Duodenal mucosa (tissue), 2 donors: ENCODE results near the gene CBY1.

Experiments used
- H3K27ac ChIP-seq: one replicate; pipeline ENCODE4 v1.7.0; 2013; ENCODE audit warnings: low read depth, low read length
- H3K27me3 ChIP-seq, 2 donors: one replicate each; pipeline ENCODE4 v1.7.0; 2013; ENCODE audit warnings: low read length in 2 of 2, control low read depth in 1 of 2; ENCODE audit not compliant: insufficient read depth in 2 of 2, control insufficient read depth in 1 of 2
- H3K36me3 ChIP-seq, 2 donors: one replicate each; pipeline ENCODE4 v1.7.0; 2013; ENCODE audit warnings: low read length in 2 of 2, control low read depth in 1 of 2; ENCODE audit not compliant: insufficient read depth in 2 of 2, control insufficient read depth in 1 of 2
- H3K4me1 ChIP-seq, 2 donors: one replicate each; pipeline ENCODE4 v1.7.0; 2013; ENCODE audit warnings: low read length in 2 of 2, control low read depth in 1 of 2; ENCODE audit not compliant: insufficient read depth in 2 of 2, control insufficient read depth in 1 of 2
- H3K4me3 ChIP-seq, 2 donors: one replicate each; pipeline ENCODE4 v1.7.0; 2013; ENCODE audit warnings: low read length in 2 of 2, low read depth in 1 of 2
- H3K9ac ChIP-seq, 2 donors: one replicate each; pipeline ENCODE4 v1.7.0; 2013; ENCODE audit warnings: low read length in 2 of 2, low read depth in 1 of 2
- H3K9me3 ChIP-seq, 2 donors: one replicate each; pipeline ENCODE4 v1.7.0; 2013; ENCODE audit warnings: low read length in 2 of 2, control low read depth in 1 of 2; ENCODE audit not compliant: control insufficient read depth in 1 of 2

The CBY1 gene

GRCh38 chr22:38699784-38700183, 43.3 kb downstream of the CBY1 start:
- peaks cover 48 to 49% of the 10 kb centered on the region in 2 donors for H3K4me1 ChIP-seq
- no peaks in the 10 kb centered on the region for H3K36me3 ChIP-seq
- H3K9ac ChIP-seq = peak overlapping the region; percentile 88 to 98
- peak overlapping the region; percentile 65 to 75 for H3K4me3 ChIP-seq
- H3K27ac ChIP-seq = peak overlapping the region; percentile 97
- H3K27me3 ChIP-seq = no peaks in the 10 kb centered on the region
- H3K9me3 ChIP-seq = no peaks in the 10 kb centered on the region

DNA sequence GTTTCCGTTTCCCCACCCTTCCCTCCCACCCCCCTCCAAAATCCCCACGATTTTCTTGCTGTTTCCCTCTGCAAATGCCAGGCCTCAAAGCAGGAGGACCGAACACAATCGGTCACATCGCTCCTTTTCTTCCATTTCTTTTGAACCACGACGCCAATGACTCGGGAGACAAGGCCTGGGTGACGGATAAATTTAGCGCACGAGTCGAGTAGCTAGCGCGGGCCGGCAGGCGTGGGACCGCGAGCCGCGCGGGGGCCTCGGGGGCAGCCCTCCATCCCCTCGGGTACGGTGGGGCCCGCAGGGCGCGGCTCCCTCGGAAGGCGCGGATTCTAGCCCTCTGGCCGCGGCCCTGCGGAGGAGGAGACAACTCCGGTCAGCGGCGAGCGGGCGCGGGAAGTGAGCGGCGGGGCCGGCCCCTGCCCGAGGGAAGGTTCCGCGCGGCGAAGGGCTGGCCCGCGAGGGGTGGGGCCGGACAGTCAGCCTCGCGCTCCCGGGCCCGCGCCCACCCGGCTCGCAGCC, 43.9 kb downstream of the CBY1 start:
- peak overlapping the region; percentile 88 to 98 for H3K9ac ChIP-seq
- no peaks in the 10 kb centered on the region for H3K27me3 ChIP-seq
- no peaks in the 10 kb centered on the region for H3K9me3 ChIP-seq
- peak overlapping the region; percentile 65 to 75 for H3K4me3 ChIP-seq
- peaks cover 50 to 52% of the 10 kb centered on the region in 2 donors for H3K4me1 ChIP-seq
- no peaks in the 10 kb centered on the region for H3K36me3 ChIP-seq
- peak overlapping the region; percentile 97 for H3K27ac ChIP-seq

DNA sequence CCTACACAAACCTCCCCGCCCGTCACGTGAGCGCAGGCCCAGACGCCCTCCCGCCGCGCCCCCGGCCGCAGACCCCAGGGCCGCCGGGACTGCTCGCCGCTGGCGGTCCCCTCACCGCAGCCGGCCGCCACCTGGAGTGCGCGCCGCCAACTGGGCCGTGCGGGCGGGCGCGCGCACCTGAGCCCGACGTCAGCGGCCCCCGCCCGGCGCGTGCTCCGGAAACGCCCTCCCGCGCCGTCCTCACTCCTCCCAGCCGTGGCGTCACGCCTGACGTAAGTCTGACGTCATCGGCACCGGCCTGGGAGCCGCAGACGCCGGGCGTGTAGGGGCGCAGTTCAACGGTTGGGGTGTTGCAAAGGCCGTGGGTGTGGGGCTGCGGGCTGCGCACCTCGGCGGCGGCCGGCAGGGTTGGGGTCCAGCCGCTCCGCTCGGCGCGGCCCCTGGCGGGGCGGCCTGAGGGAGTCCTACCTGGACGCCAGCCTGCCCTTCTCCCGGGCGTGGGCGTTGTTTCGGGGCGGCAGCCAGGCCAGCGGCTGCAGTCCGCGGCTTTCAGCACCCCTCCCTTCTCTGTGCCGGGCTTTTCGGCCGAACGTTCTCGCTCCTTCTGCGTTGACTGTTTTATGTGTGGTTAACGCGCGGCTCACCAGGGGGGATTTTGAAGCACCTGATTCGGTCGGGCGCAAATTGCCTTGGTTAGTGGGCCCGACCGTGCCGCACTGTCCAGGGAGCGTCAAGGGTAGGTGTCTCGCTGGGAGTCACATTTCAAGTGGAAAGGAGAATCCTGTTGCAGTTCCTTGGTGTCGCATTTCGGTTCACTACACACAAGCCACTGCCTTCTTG, 44.6 kb downstream of the CBY1 start, which contains the start of gene JOSD1:
Gene JOSD1, minus strand, starts transcription at position 155 of the 840 bp plus-strand sequence. CDS start 956 bp downstream, outside the sequence.
- peak within 1 kb of the TSS; percentile 97 for H3K27ac ChIP-seq

DNA sequence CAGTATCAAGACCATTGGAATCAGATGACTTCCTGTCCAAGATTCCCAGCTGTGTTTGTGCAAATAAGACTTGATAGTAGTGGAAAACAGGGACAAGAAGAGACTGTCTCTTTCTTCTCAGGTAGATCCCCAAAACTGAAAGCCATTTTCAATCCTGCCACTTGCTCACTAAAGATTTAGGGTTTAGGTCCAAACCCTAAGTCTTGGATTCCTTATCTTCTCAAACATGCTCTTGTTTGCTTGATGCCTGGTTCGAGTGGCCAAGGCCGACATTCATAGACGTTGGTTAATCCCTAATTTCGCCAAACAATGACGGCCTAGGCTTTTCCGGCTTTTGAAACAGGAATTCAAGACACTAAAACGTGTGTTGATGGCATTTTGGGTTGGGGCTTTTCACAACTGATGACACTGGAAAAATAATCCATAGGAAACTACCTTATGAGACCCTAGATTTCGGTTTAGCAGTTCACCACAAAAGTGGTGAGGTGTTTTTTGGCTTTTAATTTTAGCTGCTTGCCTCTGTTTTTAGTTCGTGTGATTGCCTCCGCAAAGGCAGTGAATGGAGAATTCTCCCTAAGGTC, 48.3 kb downstream of the CBY1 start:
- peak overlapping the region; percentile 12 to 71 for H3K9ac ChIP-seq
- peaks cover 0 to 6% of the 10 kb centered on the region in 2 donors for H3K36me3 ChIP-seq
- H3K27me3 ChIP-seq = no peaks in the 10 kb centered on the region
- H3K4me3 ChIP-seq = peak overlapping the region; percentile 48 to 57
- no peaks in the 10 kb centered on the region for H3K9me3 ChIP-seq
- peak overlapping the region; percentile 83 for H3K27ac ChIP-seq
- peaks cover 36 to 43% of the 10 kb centered on the region in 2 donors for H3K4me1 ChIP-seq

More for the DNA sequence above, 44.6 kb downstream of the CBY1 start, which contains the start of gene JOSD1:
- Histone ChIP-seq H3K9ac (peak within 1 kb of the TSS; percentile 97 to 98), H3K9me3 (no peaks in the 10 kb centered on the region), H3K4me3 (peak within 1 kb of the TSS; percentile 72 to 75), H3K27me3 (no peaks in the 10 kb centered on the region), H3K36me3 (no peaks in the 10 kb centered on the region), H3K4me1 (peaks cover 49 to 50% of the 10 kb centered on the region in 2 donors)

DNA sequence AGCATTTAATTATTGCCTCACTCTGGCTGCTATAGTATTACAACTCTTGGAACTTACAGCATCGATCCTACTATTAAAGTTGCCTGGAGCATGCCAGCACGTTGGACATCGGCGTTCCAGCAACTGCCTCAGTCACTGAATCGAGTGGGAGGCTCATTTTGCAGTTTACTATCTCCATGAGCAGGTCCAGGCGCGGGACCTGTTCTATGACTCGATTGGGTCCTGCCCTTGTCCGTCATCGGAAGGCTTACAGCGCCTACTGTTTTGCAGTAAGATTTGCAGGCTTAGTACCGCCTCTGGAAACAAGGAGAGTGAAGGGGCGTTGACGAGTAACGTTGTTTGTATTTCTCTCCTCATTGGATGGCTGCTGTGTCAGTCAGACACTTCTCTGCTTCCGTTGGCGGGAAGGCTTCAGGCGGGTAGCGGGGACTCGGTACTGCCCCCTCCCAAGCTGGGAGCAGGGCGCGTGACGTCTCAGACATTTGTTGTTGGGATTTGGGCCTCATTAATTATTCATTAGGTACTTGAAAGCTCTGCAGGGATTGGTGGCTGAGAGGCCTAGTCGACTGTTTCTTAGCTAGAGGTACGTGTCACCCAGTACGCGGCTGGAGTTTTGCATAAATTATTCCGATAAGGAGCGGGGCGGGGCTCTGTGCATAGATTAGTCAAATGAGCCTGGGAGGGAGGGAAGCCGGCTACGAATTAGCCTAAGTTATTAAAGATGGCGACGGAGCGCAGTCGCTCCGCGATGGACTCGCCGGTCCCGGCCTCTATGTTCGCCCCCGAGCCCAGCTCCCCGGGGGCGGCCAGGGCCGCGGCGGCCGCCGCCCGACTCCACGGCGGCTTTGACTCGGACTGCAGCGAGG, 49.0 kb downstream of the CBY1 start, which contains the start of gene GTPBP1:
Gene GTPBP1, plus strand, starts transcription at position 710 of the 866 bp plus-strand sequence. Its CDS starts 12 bp downstream, at position 722.
- Histone ChIP-seq H3K27me3 (no peaks in the 10 kb centered on the region), H3K4me3 (peak within 1 kb of the TSS; percentile 89 to 90), H3K9ac (peak within 1 kb of the TSS; percentile 78 to 99), H3K4me1 (peaks cover 39 to 42% of the 10 kb centered on the region in 2 donors), H3K9me3 (no peaks in the 10 kb centered on the region), H3K27ac (peak within 1 kb of the TSS; percentile 95), H3K36me3 (peaks cover 0 to 11% of the 10 kb centered on the region in 2 donors)

GRCh38 chr22:38706101-38706900, 49.9 kb downstream of the CBY1 start:
- H3K4me1 ChIP-seq = peaks cover 39 to 41% of the 10 kb centered on the region in 2 donors
- H3K4me3 ChIP-seq = peak overlapping the region; percentile 89 to 90
- H3K9me3 ChIP-seq = no peaks in the 10 kb centered on the region
- H3K9ac ChIP-seq = peak overlapping the region; percentile 78 to 99
- H3K27ac ChIP-seq = peak overlapping the region; percentile 95
- H3K36me3 ChIP-seq = peaks cover 0 to 15% of the 10 kb centered on the region in 2 donors
- no peaks in the 10 kb centered on the region for H3K27me3 ChIP-seq

GRCh38 chr22:38706901-38707195, 50.4 kb downstream of the CBY1 start:
- Histone ChIP-seq H3K4me1 (peaks cover 35 to 37% of the 10 kb centered on the region in 2 donors), H3K36me3 (peaks cover 0 to 15% of the 10 kb centered on the region in 2 donors), H3K27me3 (no peaks in the 10 kb centered on the region), H3K9ac (peak overlapping the region; percentile 78 to 99), H3K4me3 (peak overlapping the region; percentile 89 to 90), H3K9me3 (no peaks in the 10 kb centered on the region), H3K27ac (peak overlapping the region; percentile 95)

DNA sequence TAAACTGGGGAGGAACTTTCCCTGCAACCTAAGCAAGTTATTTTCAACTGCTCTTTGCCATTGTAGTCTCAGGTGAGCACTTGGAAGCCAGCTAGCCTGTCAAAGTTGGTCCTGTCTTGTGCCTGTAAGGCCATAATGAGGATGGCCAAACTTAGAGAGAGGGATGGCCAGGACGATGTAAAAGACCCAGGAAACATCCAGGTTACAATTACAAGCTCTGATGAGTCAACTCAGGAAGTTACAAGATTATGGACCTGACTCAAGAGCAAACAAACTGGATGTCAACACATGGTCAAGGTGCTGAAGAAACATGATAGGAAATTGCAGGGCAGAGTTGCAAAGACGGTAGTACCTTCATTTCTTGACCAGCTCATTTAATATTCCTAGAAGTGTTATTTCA, 50.9 kb downstream of the CBY1 start:
- Histone ChIP-seq H3K9me3 (no peaks in the 10 kb centered on the region), H3K4me3 (peak overlapping the region; percentile 89 to 90), H3K4me1 (peaks cover 35 to 37% of the 10 kb centered on the region in 2 donors), H3K27me3 (no peaks in the 10 kb centered on the region), H3K27ac (peak overlapping the region; percentile 95), H3K9ac (peak overlapping the region; percentile 78 to 99), H3K36me3 (peaks cover 0 to 15% of the 10 kb centered on the region in 2 donors)

- Histone ChIP-seq H3K36me3 (peaks cover 0 to 20% of the 10 kb centered on the region in 2 donors), H3K9me3 (no peaks in the 10 kb centered on the region), H3K27me3 (no peaks in the 10 kb centered on the region), H3K4me3 (peak overlapping the region; percentile 89 to 90), H3K27ac (no peak overlapping the region), H3K4me1 (peaks cover 35 to 37% of the 10 kb centered on the region in 2 donors), H3K9ac (no peak overlapping the region)
Observed at GRCh38 chr22:38707984-38708383, 51.5 kb downstream of the CBY1 start.
